GM18909 (cell line): ENCODE results near the gene PSMB9.

Experiments
- ATAC-seq: cut with Tn5 transposase; IDR thresholded peaks from one replicate; pipeline ENCODE4 v1.9.1; 2021; ENCODE audit warnings: mild to moderate bottlenecking; ENCODE audit not compliant: unreplicated experiment, poor library complexity

The PSMB9 gene

GRCh38 chr6:32838114-32838958 lies 15.7 kb upstream of the PSMB9 start, which contains the start of gene TAP2:
Gene TAP2 (minus strand): TSS chr6:32838739. CDS start chr6:32838233, 506 bp downstream.
- ATAC-seq = peak; percentile 83

- no peak for ATAC-seq
These were observed 14.6 kb upstream of the PSMB9 start for GRCh38 chr6:32839356-32839755.

DNA sequence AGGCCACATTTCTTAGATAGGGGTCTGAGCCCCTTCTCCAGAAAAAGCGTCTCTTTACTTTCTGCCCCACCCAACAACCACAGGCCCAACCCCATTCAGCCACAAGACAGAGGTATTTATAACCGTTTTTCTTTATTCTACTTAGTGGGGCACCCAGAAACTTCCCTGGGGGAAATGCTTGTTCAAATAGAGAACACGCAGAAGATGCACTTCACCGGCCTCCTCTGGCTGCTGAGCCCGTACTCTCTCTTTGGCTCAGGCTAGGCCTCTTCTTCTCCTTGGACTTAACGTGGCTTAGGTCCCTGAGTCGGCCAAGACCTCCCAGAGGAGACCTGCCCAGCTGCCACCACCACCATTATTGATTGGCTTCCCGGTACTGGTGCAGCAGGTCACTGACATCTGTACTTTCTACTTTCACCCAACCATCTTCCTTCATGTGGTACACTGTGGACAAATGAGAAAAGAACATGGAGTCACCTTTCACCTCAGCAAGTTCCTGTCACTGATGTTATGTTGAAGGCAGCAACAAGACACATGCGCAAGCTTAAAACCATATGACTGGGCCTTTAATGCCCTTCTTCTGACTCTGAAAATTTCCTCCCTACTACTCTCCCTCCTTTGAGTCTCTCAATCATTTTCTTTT lies 13.3 kb upstream of the PSMB9 start:
- no peak for ATAC-seq

DNA sequence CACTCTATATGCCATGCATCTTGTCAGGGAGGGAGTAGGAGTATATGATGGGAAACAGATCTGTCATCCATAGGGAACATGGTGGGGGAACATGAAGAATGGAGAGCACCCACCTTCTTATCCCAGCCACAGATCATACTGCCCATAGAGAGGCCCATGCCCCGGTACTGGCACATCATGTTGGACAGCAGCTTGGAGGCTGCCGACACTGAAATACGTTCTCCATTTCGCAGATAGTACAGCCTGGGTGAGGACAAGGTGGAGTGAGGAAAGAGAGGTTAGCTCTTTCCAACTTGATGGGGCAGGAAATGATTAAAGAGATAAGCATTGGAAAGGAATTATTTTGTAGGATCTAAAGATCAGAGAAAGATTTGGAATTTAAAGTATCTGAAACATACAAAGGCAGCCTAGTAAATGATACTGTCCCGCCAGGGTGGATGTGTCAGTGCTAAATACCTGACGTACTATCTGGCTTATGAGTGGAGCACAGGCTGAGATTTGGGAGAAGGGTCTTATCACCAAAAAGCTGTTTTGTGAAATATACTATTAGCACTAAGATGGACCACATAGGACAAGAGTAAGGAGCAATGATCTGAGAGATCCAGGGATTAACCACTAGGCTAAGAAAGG lies 11.9 kb upstream of the PSMB9 start:
- ATAC-seq = no peak

DNA sequence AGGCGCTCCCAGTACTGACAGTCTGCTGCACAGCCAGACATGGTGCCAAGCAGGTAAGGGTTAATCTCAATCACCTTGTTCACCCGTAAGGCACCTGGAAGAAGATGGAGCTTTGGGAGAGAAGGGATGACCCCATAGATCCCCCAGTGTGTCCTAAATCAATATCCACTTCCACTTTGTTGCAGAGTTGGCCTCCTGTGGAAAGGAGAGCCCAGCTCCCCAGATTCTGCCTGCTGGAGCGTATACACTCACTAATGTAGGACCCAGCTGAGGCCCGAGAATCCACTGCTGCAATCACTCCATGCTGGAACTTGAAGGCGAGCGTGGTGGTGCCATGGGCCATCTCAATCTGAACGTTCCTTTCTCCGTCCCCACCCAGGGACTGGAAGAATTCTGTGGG lies 11.3 kb upstream of the PSMB9 start:
- ATAC-seq = no peak

- no peak for ATAC-seq
These were observed 10.5 kb upstream of the PSMB9 start for GRCh38 chr6:32843331-32843978.

DNA sequence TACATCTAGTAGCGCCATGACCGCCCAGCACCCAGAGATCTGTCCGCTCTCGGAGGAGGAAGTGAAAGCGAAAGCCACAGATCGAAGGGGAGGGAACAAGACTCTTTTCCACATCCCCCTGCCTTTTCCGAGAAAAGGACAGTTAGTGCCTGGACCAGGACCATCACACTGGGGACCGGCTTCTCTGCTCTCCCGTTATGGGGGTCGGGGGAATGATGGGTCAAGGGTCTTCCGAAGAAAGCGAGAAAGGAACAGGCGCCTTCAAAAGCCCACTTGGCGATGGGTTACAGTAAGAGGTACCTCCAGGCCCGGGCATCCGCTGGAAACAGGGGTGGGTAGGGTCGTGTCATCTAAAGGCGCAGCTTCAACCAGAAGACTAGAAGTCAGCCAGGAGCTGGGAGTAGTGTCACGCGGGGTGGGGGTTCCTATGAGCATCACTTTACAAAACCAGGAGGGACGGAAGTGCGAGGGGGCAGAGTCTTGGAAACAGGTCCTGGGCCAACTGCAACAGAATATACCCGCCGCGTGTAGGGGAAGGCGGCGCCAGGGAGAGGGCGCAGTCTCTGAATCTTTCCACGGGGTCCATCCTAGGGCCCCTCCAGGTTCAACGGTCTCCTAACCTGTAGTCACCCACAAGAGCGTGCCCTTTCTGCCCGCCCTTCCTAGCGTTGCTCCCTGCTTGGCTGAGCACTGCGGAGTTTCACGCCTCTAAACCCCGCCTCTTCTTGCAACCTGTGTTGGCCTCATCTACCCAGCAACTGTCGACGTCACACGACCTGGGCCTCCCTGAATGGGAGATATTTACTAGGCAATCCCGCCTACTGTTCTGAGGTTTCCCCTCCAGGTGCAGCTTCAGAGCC lies 9.8 kb upstream of the PSMB9 start, which contains the start of gene PSMB8:
Gene PSMB8, minus strand, starts transcription at position 69 of the 860 bp plus-strand sequence. Its CDS starts 51 bp downstream, at position 18.
- peak; percentile 72 for ATAC-seq

GRCh38 chr6:32844839-32845383 lies 9.1 kb upstream of the PSMB9 start:
- no peak for ATAC-seq

- ATAC-seq = no peak
These were observed 8.6 kb upstream of the PSMB9 start for GRCh38 chr6:32845384-32845884.

DNA sequence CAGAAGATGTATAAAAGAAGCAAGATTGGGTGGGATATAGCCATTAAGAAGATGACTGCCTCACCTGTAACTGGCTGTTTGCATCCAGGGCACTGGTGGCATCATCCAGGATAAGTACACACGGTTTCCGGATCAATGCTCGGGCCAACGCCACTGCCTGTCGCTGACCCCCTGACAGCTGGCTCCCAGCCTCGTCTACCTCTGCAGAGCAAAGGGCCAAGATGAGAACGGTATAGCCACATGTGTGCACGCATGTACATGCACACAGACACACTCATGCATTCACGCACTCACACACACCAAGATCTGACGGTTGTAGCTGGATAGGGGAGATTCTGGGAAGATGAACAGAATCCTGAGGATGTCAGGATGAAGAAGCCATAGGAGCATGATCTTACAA lies 7.0 kb upstream of the PSMB9 start:
- ATAC-seq = no peak

- ATAC-seq = no peak
These were observed 6.2 kb upstream of the PSMB9 start for GRCh38 chr6:32847795-32848194.

- ATAC-seq = no peak
These were observed 4.9 kb upstream of the PSMB9 start for GRCh38 chr6:32849126-32849525.

DNA sequence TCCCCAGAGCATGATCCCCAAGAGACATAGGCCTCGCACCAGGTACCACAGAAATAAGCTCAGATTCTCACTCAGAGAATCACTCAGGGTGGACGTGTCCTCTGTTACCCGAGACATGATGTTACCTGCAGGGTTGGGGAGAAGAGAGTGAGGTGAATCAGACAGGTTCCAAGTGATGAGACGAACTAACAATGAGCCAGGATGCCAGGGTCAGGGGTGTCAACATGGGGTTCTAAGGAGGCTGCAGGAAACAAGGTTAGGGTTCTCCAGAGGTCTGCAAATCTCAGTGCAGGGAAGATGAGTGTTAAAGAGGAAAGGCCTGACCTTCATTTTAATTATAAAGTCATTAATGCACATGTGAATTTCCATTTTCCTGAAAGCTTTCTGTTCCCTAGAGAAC lies 3.0 kb upstream of the PSMB9 start:
- ATAC-seq = no peak

- no peak for ATAC-seq
These were observed 1.8 kb upstream of the PSMB9 start for GRCh38 chr6:32852018-32852843.

- ATAC-seq = peak; percentile 17
These were observed 1.0 kb upstream of the PSMB9 start for GRCh38 chr6:32852844-32853540.

- peak; percentile 12 for ATAC-seq
These were observed 585 bp downstream of the PSMB9 start for GRCh38 chr6:32854376-32855178.
